HG02623 (cell line): ENCODE measurements around the gene FAM78A.
"Not testable (repeated sequence)": the region's sequence is repeated elsewhere in the genome, so short reads cannot be mapped to it uniquely, and the experiment has no call there.

Experiments
- ATAC-seq: cut with Tn5 transposase; IDR thresholded peaks from one replicate; pipeline ENCODE4 v1.9.1; 2021; ENCODE audit warnings: moderate library complexity; ENCODE audit not compliant: unreplicated experiment

The FAM78A gene

GRCh38 chr9:131282688-131283422 lies 6.5 kb upstream of the FAM78A start:
- no peak for ATAC-seq

GRCh38 chr9:131282175-131282574 lies 5.9 kb upstream of the FAM78A start:
- ATAC-seq: no peak

- ATAC-seq: no peak
Measured at GRCh38 chr9:131281119-131281965, 5.0 kb upstream of the FAM78A start.

- ATAC-seq: no peak
Measured at GRCh38 chr9:131280660-131281059, 4.3 kb upstream of the FAM78A start.

- no peak for ATAC-seq
Measured at GRCh38 chr9:131279863-131280570, 3.7 kb upstream of the FAM78A start.

- ATAC-seq: no peak
Measured at GRCh38 chr9:131279196-131279862, 3.0 kb upstream of the FAM78A start.

GRCh38 chr9:131278702-131279111 lies 2.4 kb upstream of the FAM78A start:
- ATAC-seq: no peak

GRCh38 chr9:131277910-131278701 lies 1.8 kb upstream of the FAM78A start:
- no peak for ATAC-seq

GRCh38 chr9:131277287-131277909 lies 1.1 kb upstream of the FAM78A start:
- no peak for ATAC-seq

GRCh38 chr9:131276891-131277286 lies 579 bp upstream of the FAM78A start:
- no peak for ATAC-seq

- ATAC-seq: no peak
Measured at GRCh38 chr9:131275332-131276093, 797 bp downstream of the FAM78A start.

GRCh38 chr9:131274674-131275331 lies 1.5 kb downstream of the FAM78A start:
- ATAC-seq: no peak

- ATAC-seq: no peak
Measured at GRCh38 chr9:131273856-131274673, 2.2 kb downstream of the FAM78A start.

- ATAC-seq: no peak
Measured at GRCh38 chr9:131273146-131273855, 3.0 kb downstream of the FAM78A start.

- no peak for ATAC-seq
Measured at GRCh38 chr9:131272212-131272611, 4.1 kb downstream of the FAM78A start.

GRCh38 chr9:131271506-131271931 lies 4.8 kb downstream of the FAM78A start:
- ATAC-seq: no peak

GRCh38 chr9:131271016-131271273 lies 5.4 kb downstream of the FAM78A start:
- not testable (repeated sequence) for ATAC-seq
